HG03039 (cell line): ENCODE measurements around the gene ROBO1.
A peak's percentile ranks its signal among the peaks of the same experiment; 100 is the strongest.

ENCODE experiments used
- ATAC-seq: cut with Tn5 transposase; IDR thresholded peaks from one replicate; pipeline ENCODE4 v1.9.1; 2021; ENCODE audit warnings: mild to moderate bottlenecking, moderate library complexity; ENCODE audit not compliant: unreplicated experiment

ROBO1 gene

GRCh38 chr3:79385211-79385610 is 382.6 kb downstream of the ROBO1 start:
- ATAC-seq, result no peak

GRCh38 chr3:79383402-79384012 is 384.3 kb downstream of the ROBO1 start:
- ATAC-seq, result no peak

- no peak for ATAC-seq
These were observed 387.2 kb downstream of the ROBO1 start for GRCh38 chr3:79380581-79380980.

- ATAC-seq, result no peak
These were observed 389.7 kb downstream of the ROBO1 start for GRCh38 chr3:79378064-79378463.

GRCh38 chr3:79369306-79369705 is 398.5 kb downstream of the ROBO1 start:
- ATAC-seq, result no peak

GRCh38 chr3:79368403-79368802 is 399.4 kb downstream of the ROBO1 start:
- ATAC-seq, result no peak

- no peak for ATAC-seq
These were observed 400.0 kb downstream of the ROBO1 start for GRCh38 chr3:79367803-79368202.

- no peak for ATAC-seq
These were observed 400.7 kb downstream of the ROBO1 start for GRCh38 chr3:79367066-79367465.

GRCh38 chr3:79366414-79366813 is 401.4 kb downstream of the ROBO1 start:
- ATAC-seq, result no peak

GRCh38 chr3:79364784-79365183 is 403.0 kb downstream of the ROBO1 start:
- no peak for ATAC-seq

- ATAC-seq, result no peak
These were observed 405.1 kb downstream of the ROBO1 start for GRCh38 chr3:79362571-79363270.

GRCh38 chr3:79361748-79362378 is 405.9 kb downstream of the ROBO1 start:
- ATAC-seq, result peak; percentile 88

- no peak for ATAC-seq
These were observed 409.5 kb downstream of the ROBO1 start for GRCh38 chr3:79358327-79358726.

- no peak for ATAC-seq
These were observed 413.6 kb downstream of the ROBO1 start for GRCh38 chr3:79354179-79354688.

- no peak for ATAC-seq
These were observed 416.1 kb downstream of the ROBO1 start for GRCh38 chr3:79351699-79352098.

GRCh38 chr3:79344876-79345871 is 422.6 kb downstream of the ROBO1 start:
- ATAC-seq, result no peak

GRCh38 chr3:79341961-79342360 is 425.8 kb downstream of the ROBO1 start:
- ATAC-seq, result no peak

- ATAC-seq, result no peak
These were observed 428.0 kb downstream of the ROBO1 start for GRCh38 chr3:79339846-79340245.

- no peak for ATAC-seq
These were observed 430.0 kb downstream of the ROBO1 start for GRCh38 chr3:79337798-79338197.

- no peak for ATAC-seq
These were observed 438.6 kb downstream of the ROBO1 start for GRCh38 chr3:79329154-79329553.

GRCh38 chr3:79326642-79327041 is 441.2 kb downstream of the ROBO1 start:
- ATAC-seq, result no peak
